Gastrocnemius medialis (tissue), 4 donors: ENCODE data around the gene GPR148.

Experiments used
- POLR2A ChIP-seq, 2 donors: fragments of 450-650 bp; IDR thresholded peaks; one replicate each; pipeline ENCODE4 v1.6.1; 2017; ENCODE audit warnings: antibody characterized with exemption in 2 of 2, mild to moderate bottlenecking in 2 of 2, moderate library complexity in 2 of 2
- TF ChIP-seq, protein P1 (sequence below), 5 experiments: fragments of 450-650 bp in 3 of 5; fragments of 200-600 bp in 2 of 5; sonication (generic) in 2 of 5; IDR thresholded peaks in 4 of 5; conservative IDR thresholded peaks in 1 of 5; 1 replicate in 4 of 5; 2 replicates in 1 of 5; pipeline ENCODE4 v1.5.1; 2016 to 2019; ENCODE audit warnings: antibody characterized with exemption in 5 of 5, mild to moderate bottlenecking in 3 of 5, moderate library complexity in 3 of 5

DNA sequence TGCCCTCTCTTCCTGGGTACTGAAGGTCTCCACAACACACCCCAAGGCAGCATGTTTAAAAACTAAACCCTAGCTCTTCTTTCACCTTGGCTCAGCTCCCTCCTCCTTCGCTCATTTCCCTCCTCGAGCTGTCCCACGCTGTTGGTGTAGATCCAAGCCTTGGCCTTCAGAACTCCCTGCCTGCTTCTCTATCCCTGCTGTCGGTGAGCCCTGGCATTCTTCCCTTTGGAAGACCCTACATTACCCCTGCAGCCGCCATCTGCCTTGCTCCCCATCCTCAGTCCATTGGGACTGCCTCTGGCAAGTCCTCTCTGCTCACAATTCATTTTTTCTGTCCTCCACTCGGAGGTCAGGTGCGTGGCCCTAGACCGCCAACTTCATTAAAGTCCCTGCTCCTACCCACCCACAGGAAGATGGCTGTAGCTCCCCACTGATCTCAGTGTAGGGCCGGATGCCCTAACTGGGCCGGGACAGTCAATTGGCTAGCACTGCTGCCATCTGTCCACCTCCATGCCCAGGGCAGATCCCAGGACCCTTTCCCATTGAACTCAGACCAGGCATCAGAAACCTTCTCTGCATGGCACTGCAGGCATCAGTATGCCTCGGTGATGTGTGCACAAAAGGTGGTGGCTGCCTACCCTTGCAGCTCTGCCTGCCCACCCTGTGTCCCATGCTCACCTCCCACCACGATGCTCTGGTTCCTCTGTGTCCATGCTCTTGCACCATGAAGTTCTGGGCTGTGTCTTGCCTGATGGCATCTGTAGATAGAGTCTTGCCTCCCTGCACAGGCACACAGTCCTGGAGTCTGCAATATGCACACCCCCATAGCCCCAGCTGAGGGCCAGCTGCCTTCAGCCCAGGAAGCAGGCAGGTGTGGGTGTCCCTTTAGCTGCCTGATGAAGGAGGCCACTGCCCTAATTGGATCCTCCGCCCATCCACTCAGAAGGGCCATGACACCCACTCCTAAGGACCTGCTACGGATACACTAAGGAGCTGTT is 32.2 kb downstream of the GPR148 start:
- TF ChIP-seq, protein P1, sequence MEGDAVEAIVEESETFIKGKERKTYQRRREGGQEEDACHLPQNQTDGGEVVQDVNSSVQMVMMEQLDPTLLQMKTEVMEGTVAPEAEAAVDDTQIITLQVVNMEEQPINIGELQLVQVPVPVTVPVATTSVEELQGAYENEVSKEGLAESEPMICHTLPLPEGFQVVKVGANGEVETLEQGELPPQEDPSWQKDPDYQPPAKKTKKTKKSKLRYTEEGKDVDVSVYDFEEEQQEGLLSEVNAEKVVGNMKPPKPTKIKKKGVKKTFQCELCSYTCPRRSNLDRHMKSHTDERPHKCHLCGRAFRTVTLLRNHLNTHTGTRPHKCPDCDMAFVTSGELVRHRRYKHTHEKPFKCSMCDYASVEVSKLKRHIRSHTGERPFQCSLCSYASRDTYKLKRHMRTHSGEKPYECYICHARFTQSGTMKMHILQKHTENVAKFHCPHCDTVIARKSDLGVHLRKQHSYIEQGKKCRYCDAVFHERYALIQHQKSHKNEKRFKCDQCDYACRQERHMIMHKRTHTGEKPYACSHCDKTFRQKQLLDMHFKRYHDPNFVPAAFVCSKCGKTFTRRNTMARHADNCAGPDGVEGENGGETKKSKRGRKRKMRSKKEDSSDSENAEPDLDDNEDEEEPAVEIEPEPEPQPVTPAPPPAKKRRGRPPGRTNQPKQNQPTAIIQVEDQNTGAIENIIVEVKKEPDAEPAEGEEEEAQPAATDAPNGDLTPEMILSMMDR (IDR thresholded peaks at IDR 0.05 in 4 of 5, conservative IDR thresholded peaks at IDR 0.05 in 1 of 5), result no peak
- no peak for TF ChIP-seq POLR2A (IDR thresholded peaks at IDR 0.05)
